GM12875 (cell line): ENCODE results near the gene AREL1.

ENCODE experiments used
- H3K4me3 ChIP-seq: one replicate; pipeline ENCODE4 v1.5.1; 2011; ENCODE audit warnings: low read depth, low read length, control low read depth
- CTCF ChIP-seq: IDR thresholded peaks from 2 replicates; pipeline ENCODE4 v1.5.1; 2011; ENCODE audit warnings: low read depth, mild to moderate bottlenecking, control low read depth, inconsistent platforms, low read length, moderate library complexity, borderline replicate concordance; ENCODE audit not compliant: insufficient read depth

The AREL1 gene

DNA sequence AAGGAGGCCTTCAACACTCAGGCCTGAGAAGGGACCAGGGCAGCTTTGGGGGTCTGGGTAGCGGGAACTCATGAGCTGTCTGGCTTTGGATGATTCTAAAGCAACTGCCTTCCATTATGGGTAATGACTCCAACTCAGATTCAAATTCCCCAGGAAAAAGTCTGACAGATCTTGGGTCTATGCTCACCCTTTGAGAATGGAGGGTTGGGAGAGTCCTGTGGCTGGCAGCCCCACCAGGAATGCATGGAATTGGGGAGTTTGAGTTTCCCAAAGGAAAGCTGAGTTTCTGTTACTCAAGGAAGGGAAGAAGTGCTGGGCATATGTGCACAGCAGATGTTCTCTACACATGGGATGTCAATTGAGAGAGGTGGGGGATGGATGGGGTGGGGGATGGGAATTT lies 78.4 kb downstream of the AREL1 start:
- H3K4me3 ChIP-seq = no peak overlapping the region
- TF ChIP-seq CTCF = no peak

DNA sequence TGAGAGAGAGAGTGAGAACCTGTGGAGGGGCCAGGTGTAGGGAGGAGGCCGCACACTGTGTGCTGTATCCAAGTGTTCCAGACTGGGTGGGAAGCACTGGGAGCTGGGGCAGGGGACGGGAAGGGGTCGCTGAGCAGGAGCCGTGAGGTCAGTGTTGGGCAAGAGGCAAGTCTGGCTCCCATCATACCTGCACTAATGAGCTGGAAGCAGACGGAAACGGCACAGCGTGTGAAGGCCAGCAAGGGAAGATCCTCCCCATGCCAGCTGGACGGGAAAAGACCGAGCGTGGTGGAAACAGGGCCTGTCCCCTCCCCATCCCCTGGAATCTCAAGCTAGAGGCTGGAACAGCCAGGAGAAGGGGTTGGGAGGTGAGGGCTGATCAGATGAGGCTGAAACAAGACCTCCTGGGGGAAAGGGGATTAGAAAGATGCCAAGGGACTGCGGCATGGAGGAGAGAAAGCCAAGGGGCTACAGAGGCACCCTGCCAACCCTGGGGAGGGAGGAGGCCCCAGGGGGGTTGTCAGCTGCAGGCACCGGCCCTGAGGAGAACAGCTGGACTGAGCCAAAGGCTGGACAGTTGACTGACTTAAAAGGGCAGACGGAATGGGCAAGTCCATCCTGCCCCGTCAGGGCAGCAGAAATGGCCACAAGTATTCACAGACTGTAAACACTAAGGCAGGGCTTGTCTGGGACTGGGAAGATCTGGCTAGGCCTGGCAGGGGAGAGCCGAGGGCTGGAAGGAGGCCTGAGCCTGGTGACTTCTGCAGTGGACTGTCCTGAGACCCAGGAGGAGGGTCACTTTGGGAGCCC lies 81.8 kb downstream of the AREL1 start:
- no peak for TF ChIP-seq CTCF
- no peak overlapping the region for H3K4me3 ChIP-seq

DNA sequence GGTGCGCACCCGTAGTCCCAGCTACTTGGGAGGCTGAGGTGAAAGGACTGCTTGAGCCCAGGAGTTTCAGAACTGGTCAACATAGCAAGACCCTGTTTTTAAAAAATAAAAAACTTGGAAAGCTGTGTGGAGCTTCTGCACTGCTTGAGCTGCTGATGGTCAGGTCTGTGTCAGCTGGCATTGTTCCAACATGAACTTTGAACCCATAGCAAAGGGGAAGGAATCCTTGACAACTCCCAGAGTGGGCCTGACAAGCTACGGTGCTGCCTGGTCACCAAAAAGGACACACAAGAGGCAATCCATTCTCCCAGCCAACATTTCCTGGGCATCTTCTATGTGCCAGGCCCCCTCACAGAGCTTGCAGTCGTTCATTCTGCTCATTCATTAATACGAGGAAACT lies 84.5 kb downstream of the AREL1 start:
- TF ChIP-seq CTCF = no peak
- no peak overlapping the region for H3K4me3 ChIP-seq

DNA sequence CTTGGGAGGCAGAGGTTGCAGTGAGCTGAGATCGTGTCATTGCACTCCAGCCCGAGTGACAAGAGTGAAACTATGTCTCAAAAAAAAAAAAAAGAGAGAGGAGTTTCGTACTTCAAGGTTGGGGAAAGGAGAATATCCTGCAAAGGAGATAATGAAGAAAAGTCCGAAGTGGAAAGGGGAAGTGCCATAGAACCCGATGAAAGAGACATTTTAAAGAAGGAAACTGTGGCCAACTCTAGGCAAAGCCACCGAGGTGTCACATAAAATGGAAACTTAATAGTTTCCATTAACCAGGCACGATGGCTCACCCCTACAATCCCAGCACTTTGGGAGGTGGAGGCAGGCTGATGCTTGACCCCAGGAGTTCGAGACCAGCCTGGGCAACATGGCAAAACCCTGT lies 85.8 kb downstream of the AREL1 start:
- no peak overlapping the region for H3K4me3 ChIP-seq
- no peak for TF ChIP-seq CTCF

- no peak overlapping the region for H3K4me3 ChIP-seq
- no peak for TF ChIP-seq CTCF
These were observed 90.6 kb downstream of the AREL1 start for GRCh38 chr14:74622257-74622656.

- H3K4me3 ChIP-seq = no peak overlapping the region
- TF ChIP-seq CTCF = no peak
These were observed 91.3 kb downstream of the AREL1 start for GRCh38 chr14:74621556-74621955.

DNA sequence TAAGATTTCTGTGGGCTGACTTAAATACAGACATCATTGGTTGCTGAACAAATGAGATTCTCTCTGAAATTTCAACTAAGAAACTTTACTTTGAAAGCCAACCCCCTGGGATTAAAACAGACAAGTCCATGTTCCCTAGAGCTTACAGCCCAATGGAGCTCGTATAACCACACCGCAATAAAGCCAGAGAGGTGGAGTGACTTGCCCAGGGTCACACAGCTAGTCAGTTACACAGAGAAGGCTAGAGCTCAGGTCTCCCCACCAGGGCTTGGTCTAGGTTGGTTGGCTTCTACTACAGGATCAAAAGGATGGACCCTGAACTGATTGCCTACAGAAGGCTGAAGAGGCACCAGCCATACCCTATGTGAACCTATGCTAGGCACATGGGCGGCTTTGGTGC lies 92.0 kb downstream of the AREL1 start:
- TF ChIP-seq CTCF = no peak
- H3K4me3 ChIP-seq = no peak overlapping the region
